ENCODE results near the gene MSRB1.

GRCh38 chr16:1926271-1926670 is 16.7 kb downstream of the MSRB1 start:
- TF ChIP-seq CTCF (conservative IDR thresholded peaks at IDR 0.05; ENCODE audit: low read length) (no peak), EZH2phosphoT487 (IDR thresholded peaks at IDR 0.05; ENCODE audit: borderline replicate concordance) (no peak)
